HG02938 (cell line): ENCODE results near the gene SMARCD1.

ENCODE experiments used
- ATAC-seq: cut with Tn5 transposase; IDR thresholded peaks from one replicate; pipeline ENCODE4 v1.9.1; 2021; ENCODE audit warnings: mild to moderate bottlenecking, moderate library complexity; ENCODE audit not compliant: unreplicated experiment

The SMARCD1 gene

DNA sequence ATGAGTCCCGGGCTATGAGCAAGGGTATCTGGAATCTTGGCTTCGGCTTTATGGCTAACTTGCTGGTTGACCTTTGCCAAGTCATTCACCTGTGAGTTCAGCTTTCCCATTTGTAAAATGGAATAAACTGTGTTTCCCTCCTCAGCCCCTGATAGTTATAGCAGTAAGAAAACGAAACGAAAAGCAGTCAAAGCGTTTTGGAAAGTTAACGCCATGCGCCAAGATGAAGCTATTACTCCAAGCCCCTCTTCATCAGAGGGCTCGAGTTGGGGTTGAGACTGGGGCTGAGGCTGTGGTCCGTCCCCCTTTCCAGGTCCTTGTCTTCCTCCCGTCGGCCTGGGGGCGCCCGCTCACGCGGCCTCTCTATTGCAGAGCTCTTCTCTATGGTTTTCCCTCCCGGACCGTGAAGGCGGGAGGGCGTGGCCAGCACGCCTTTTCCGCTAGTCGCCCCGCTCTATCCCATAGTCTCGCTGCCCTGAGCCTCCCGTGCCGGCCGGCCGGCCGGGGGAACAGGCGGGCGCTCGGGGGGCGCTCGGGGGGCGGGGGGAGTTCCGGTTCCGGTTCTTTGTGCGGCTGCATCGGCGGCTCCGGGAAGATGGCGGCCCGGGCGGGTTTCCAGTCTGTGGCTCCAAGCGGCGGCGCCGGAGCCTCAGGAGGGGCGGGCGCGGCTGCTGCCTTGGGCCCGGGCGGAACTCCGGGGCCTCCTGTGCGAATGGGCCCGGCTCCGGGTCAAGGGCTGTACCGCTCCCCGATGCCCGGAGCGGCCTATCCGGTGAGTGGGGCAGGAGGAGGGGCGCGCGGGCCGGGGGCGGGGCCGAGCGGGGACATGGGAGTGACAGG is at the start of gene SMARCD1:
TSS of gene SMARCD1 (plus strand) at position 568 of the 840 bp plus-strand sequence. CDS start at position 596, 28 bp downstream.
- ATAC-seq = peak; percentile 62

DNA sequence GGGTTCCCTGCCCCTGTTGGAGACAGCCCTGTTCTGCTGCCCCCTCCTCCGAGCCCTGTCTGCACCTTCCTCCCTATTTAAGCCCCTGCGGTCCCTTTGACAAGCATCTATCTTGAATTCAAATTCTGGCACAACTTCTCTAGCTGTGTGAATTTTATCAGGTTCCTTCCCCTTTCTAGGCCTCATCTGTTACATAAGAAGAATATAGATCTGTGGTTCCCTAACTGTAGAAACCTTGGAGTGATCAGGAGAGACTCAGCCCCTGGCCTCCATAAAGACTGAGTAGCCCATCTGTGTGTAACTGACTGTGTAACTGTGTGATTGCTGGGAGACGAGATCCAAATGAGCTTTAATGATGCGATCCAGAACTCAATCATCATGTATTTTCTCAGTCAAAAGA is 46.8 kb upstream of the SMARCD1 start:
- ATAC-seq = no peak

DNA sequence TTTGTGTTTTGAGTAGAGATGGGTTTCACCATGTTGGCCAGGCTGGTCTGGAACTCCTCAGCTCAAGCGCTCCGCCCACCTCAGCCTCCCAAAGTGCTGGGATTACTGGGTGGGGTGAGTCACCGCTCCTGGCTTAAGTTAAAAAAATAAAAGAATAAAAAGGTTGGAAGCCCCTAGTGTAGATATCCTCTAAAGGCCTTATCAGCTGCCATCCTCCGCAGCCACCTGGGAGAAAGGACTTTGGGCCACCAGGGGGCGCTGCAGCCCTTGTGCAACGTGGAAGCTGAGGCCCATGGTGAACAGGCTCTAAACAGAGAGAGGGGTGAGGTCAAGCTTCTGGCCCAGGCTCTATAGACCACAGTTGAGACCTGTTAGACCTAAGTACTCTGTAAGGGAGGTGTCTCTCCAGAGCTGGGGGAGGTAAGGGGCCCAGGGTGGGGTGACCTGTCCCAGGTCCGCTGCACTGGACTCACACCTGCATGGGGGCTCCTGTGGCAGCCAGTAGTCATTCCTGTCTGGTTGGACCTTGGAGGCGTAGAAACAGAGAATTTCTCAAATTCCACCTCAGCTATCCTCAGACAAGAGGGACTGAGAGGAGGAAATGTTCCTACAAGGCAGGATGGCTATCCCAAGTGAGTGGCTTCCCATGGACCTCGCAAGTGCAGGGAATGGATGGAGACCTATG is 45.8 kb upstream of the SMARCD1 start:
- ATAC-seq = no peak

DNA sequence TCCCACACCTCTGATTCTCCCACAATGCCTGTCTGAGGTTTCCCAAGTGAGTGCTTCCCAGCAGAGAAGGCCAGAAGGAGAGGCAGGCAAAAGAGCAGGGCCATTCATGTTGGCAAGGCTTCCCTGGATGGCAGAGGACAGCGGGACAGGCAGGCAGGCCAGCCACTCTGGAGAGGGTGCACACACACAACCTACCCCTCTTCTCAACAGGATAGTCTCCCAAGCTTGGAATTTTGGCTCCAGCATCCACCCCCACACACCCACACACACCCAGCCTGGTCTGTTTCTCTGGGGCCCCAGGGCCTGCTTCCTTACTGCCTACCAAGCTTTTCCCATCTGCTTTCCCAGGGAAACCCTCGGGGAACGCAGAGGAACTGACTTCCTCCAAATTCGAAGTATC is 44.5 kb upstream of the SMARCD1 start:
- no peak for ATAC-seq

DNA sequence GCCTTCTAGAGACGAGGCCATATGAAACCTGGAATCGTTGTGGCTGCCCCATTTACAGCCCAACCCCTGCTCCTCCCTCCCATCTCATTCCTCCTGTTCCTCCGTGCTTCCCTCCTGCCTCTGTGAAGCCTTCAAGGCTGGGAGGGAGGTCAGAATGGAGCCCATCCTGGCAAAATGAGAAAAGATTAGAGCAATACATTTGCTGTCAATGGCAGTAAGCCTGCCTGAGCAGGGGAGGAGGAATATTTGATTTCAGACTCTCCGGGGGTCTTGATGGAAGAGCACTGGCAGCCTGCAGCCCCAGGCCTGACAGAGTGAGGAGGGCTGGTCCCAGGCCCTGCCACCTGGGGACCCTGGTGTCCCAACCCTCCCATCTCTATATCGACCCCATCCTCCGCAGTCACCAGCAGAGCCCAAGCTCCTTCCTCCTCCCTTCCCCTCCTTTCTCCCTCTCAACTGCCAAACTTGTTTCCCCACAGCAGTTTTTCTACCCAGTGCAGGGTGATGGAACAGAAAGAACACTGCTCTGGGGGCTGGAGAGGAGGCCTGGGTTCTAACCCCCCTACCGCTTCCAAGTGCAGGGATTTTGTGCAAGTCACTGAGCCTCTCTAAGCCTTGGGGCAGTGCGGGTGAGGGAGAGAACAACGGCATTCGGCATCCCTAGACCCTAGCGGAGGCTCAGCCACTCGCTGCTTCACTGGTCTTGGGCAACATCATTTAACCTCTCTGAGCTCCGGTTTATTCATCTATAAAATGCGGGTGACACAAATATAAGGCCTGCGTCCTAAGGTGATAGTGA is 43.9 kb upstream of the SMARCD1 start:
- ATAC-seq = no peak

DNA sequence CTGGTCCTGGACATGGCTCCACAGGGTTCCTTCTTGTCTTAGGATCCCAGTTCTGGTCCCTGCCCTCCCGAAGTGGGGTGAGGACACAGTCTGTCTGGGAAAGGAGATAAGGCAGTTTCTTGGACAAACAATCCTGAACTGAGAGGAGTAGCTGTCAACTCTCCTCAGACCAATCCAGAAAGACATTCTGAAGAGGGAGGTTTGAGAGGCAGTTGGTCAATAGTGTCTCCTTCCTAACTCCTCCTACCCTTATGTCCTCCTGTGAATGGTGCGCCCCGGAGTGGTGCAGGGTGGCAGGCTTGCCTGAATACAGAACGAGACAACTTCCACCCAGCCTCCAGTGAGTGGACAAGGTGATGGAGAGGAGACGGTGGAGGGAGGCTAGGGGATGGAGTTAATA is 43.2 kb upstream of the SMARCD1 start:
- ATAC-seq = no peak

DNA sequence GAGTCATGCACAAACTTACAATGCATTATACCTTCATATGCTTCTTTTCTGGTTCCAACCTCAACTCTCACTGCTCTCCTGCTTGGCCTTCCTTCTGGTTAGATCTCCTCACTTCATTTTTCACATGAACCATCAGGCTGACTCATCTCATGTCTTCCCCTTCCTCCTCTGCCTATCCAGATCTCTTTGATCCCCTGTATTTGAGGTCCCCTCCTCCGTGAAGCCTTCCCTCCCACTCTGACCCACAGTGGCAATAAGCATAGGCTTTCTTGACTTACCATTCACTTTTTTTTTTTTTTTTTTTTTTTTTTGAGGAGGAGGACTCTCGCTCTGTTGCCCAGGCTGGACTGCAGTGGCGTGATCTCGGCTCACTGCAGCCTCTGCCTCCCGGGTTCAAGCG is 42.4 kb upstream of the SMARCD1 start:
- ATAC-seq = no peak

DNA sequence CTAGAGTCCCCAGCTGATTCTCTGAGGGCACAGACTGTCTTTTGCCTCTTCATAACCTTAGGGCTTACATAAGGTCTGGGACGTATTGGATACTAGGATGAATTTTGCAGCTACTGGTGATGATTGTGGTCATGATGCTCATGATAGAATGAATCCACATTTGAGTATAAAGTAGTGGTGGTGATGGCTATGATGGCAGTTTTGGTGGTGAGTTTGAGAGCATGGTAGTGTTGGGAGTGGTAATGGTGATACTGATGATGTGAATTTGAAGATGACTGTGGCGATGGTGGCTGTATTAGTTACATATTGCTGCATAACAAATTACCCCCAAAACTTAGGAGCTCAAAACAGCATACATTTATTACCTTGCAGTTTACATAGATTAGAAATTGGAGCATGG is 41.8 kb upstream of the SMARCD1 start:
- no peak for ATAC-seq

DNA sequence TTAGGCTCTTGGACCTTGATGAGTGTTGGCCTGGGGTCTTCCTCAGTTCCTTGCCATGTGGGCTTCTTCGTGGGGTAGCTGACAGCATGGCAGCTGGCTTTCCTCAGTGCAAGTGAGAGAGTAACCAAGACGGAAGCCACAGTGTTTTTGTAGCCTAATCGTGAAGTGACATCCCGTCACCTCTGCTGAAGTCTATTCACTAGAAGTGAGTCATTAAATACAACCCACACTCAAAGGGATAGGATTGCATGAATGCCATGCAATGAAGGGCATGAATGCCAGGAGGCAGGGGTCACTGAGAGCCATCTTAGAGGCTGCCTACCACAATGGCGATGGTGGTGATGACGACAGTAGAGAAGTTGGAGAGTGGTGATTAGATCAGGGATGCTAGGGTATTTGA is 41.3 kb upstream of the SMARCD1 start:
- ATAC-seq = no peak

DNA sequence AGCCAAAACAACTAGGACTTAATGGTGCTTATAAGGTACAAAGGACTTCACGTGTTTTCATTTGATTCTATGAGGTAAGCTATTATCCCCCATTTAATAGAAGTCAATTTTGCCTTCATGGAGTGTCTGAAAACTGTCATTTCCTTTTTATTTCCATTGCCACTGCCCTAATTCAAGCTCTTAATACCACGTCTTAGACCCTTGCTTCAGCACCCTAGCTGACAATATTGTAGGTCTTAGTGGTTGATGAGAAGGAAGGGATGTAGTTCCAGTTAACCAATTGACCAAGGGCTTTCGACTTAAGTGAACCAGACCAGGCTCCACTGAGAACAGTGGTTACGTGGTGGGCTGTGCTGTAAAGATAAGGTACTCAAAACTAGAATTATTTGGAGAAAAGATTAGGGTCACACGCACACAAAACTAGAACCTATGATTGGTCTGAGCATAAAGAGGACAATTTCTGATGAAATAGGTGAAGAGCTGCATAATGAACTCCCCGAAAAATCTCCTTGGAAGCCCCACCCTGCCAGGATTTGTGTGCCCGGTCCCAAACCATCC is 37.4 kb upstream of the SMARCD1 start:
- no peak for ATAC-seq

DNA sequence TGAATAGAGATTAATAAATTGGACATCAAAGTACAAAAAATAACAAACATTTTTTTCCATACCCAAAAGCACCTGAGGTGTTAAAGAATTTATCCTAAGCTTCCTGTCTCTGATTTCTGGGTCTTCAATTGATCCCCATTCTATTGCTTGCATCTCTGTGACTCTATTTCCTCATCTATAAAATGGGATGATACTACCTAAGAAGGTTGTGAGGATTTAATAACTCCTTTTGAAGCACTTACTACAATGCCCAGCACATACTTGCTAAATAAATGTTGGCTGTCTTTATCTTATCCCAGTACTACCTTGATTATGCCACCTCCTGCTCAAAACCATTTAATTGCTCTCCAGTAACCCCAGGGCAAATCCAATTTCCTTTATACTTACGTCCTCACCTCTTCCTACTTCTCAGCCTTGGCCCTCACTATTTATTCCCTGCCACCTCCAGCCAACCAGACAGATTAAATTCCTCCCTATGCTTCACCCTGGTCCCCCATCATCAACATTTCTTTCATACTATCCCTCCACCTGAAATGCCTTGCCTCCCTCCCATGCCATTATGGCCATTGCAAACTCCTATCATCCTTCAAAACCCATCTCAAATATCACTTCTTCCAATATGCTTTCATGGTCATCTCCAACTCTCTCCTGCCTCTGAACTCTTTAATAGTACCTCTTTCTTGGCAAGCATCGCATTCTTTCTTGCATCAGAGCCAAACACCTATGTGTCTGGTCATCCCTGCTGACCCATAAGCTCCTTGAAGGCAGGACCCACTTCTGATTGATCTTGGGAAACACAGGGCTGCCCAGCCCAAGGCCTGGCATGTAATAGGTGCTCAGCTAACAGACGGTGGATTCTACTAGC is 35.7 kb upstream of the SMARCD1 start:
- no peak for ATAC-seq

DNA sequence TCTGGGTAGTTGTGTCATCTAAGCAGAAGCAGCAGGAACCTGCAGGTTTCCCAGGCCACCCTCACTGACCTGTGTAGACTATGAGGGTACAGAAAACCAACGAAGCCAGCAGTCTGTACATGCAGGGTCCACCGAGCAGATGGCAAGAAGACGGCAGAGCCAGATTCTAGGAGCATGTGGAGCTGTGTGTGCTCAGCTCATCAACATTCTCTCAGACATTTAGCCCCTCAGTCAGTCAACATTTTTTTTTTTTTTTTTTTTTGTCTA is 35.1 kb upstream of the SMARCD1 start:
- no peak for ATAC-seq

DNA sequence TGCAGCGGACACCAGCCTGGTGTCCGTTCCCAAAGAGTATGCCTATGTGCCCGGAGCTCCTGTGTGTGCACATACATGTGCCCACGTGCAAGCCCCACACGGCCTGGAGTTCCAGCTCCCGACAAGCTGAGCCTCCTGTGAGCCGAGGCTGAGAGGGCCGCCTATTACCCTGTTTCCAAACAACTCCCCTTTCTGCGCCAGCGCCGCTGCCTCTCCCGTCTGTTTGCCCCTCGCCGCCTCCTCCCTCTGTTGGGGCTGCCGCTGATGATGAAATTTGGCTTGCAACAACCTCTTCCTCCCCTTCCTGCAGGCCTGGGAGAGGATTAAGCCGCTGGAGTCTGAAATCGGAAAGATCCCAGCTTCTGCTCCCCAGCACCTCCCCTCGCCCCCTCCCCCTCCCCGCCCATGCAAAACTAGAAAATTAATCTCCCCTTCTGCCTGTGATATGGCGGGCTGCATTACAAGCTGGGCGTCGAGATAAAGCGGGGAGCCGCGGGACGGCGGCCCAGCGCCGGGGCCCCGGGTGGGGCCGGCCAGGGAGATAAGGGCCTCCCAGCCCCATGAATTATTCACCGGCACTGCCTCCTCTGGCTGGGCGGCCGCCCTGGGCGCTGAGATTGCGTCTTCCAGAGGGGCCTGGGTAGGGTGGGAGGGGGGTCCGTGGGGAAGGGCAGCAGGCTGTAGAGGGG is 34.6 kb upstream of the SMARCD1 start:
- no peak for ATAC-seq

DNA sequence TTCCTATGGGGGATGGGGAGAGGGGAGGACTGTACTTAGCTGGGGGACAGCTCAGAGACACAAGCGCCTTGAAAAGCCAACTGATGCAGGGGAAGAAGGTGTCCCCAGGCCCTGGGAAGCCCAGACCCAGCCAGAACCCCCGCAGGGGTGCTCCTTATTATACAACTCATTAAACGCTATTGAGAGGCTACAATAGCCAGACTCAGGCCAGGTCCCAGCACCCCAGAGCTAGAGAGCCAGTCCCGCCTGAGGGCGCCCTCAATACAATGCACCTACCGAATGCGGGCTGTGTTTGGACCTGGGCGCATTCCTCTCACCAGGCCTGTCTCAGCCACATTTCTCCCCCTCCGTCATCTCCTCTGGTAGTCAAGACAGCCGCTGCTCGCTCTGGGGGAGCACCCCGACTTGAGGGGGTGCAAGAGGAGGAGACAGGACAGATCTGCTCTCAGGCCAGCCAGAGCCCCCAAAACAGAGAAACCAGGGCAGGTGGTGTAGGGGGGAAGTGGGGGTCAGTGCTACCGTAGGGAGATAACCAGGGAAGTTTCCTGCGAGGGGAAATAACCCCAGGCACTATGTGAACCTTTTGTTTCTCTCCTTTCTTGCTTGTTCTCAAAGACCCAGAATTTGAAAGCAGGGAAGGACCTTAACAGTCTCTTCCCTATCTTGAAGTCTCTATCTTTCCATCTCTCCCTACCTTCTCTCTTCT is 33.9 kb upstream of the SMARCD1 start:
- ATAC-seq = no peak

DNA sequence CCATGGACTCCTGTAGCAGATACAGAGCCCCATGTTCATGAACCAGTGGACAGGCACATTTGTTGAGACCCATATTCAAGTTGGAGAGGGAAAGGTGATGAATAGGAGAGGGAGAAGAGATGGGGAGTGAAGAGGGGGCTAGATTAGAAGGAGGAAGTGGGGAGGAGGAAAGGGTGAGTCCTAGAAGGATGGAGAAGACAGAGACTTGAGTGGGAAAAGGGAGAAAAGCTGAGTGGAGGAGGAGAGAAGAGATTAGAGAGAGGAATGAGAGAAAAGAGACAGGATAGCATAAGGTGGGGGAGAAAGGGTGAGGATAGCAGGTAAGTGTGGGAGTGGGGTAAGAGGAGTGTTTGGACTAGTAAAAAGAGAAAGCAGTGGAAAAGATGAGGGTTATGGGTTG is 32.6 kb upstream of the SMARCD1 start:
- ATAC-seq = no peak

DNA sequence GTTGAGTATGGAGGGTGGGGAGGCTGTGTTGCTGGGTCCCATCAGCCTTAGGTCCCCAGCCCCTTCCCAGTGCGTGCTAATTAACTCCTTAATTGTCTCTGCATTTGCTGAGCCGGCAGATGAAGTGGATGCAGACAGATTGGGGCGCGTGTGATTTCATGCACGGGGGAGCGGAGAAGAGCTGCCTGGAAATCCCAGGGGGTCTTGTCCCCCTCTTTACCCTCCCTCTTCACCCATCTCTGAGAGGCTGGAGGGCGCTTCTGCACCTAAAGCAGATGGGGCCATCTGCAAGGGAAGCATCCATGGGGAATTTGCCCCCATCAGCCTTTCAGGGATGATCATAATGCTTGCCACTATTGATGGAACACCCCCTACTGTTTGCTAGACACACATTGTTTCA is 32.2 kb upstream of the SMARCD1 start:
- ATAC-seq = no peak

DNA sequence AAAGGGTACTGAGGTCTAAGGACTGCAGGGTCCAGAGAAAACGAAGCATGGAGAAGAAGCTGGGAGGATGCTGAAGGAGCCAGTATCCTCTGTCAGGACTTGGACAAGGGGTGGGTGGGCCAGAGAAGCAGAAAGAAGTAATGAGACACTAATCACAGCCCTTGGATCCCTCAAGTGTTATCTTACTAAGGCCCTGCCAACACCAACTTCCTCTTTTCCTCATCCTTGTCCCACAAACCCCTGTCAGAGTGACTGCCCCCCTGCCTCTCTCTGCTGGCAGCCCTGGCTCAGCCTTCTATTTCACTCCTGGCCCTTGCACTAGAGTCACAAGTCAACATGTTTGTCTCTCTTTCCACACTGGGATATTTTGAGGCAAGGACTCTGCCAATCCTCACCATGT is 31.6 kb upstream of the SMARCD1 start:
- no peak for ATAC-seq

DNA sequence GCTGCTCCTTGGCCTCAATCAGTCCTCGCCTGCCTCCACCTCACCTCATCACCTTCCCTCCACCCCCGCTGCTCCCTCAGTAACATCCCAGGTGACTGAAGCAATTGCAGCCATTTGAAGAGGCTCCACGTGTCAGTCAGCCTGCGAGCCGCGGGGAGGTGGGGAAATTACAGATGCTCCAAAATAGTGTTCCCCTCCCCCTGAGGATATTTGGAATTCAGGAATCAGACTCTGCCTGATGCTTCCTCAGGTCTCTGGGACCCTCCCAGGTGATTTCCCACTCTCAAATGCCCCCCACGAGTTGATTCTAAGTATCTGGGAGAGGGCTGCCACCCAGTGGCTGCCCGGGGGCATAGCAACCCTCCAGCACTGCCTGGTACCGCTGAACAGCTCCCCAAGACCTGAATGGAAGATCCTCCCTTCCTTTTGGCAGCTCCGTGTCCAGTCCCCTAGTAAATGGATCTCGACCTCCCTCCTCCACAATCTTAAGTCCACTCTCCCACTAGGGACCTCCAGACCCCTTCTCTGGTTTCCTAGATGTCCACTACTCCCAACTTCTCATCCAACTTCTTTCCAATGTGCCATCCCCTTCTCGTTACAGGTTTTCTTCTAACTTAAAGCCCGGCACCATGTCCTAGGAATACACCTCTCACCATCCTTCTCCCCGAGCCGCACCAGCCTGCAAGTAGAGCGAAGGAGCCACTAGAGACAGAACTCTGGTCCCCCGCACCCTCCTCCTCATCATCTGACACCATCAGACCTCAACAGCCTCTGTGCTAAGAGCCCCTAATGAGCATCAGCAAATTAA is 29.1 kb upstream of the SMARCD1 start:
- no peak for ATAC-seq

DNA sequence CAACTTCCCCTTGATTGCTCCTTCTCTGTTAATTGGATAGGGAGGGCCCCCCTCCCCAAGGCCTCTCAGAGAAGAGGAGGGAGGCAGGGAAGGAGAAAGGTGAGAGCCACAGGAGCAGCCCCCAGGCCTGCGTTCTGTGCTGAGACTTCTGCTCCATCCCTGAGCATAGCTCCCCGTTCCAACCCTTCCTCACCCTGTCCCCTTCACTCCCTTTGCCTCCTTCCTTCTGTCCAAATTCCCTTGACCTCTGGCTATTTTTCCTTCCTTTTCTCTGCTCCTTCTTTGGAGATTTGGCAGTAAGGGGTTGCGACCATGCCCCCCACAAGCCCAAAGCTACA is 28.5 kb upstream of the SMARCD1 start:
- no peak for ATAC-seq
